GM23338 (cell line): ENCODE results near the gene TBX19. TPM values are rescaled to one million over a fixed set of nuclear protein-coding genes. Genes with fewer than 3 reads are reported as not detected.

Experiments used
- ATAC-seq: fragments of 200-7000 bp; cut with Tn5 transposase; 3 replicates; pipeline ENCODE4 v1.9.1; 2020
- DNase-seq: peaks from one replicate; pipeline ENCODE4 v3.0.0-alpha.2; 2015; ENCODE audit warnings: low spot score
- H2AFZ ChIP-seq: fragments of 200-600 bp; sonication (generic); 2 replicates; pipeline ENCODE4 v1.8.0; 2016; ENCODE audit warnings: antibody characterized with exemption, mild to moderate bottlenecking, moderate library complexity
- H3F3A ChIP-seq: fragments of 200-600 bp; sonication (generic); replicated peaks from 2 replicates; pipeline ENCODE4 v1.8.0; 2017; ENCODE audit warnings: antibody characterized with exemption, mixed run types, low read depth
- H3K27ac ChIP-seq: fragments of 200-600 bp; sonication (generic); 2 replicates; pipeline ENCODE4 v1.6.1; 2016; ENCODE audit warnings: low read depth
- H3K27me3 ChIP-seq: fragments of 200-600 bp; sonication (generic); 2 replicates; pipeline ENCODE4 v1.8.0; 2016; ENCODE audit warnings: mild to moderate bottlenecking, mixed run types, moderate library complexity; ENCODE audit not compliant: insufficient read depth
- H3K36me3 ChIP-seq: fragments of 200-600 bp; sonication (generic); 2 replicates; pipeline ENCODE4 v1.8.0; 2016; ENCODE audit warnings: mild to moderate bottlenecking; ENCODE audit not compliant: insufficient read depth
- H3K4me1 ChIP-seq: fragments of 200-600 bp; sonication (generic); 2 replicates; pipeline ENCODE4 v1.8.0; 2016; ENCODE audit warnings: mild to moderate bottlenecking, moderate library complexity; ENCODE audit not compliant: insufficient read depth
- H3K4me2 ChIP-seq: fragments of 200-600 bp; sonication (generic); 2 replicates; pipeline ENCODE4 v1.7.1; 2017; ENCODE audit warnings: mixed run types
- H3K4me3 ChIP-seq: fragments of 200-600 bp; sonication (generic); 2 replicates; pipeline ENCODE4 v1.6.1; 2016; ENCODE audit warnings: mixed run types
- H3K79me2 ChIP-seq: fragments of 200-600 bp; sonication (generic); replicated peaks from 2 replicates; pipeline ENCODE4 v1.8.0; 2017; ENCODE audit warnings: mild to moderate bottlenecking; ENCODE audit not compliant: insufficient read depth
- H3K9me2 ChIP-seq: fragments of 200-600 bp; sonication (generic); 2 replicates; pipeline ENCODE4 v1.8.0; 2017; ENCODE audit not compliant: insufficient read depth
- H4K20me1 ChIP-seq: fragments of 200-600 bp; sonication (generic); replicated peaks from 2 replicates; pipeline ENCODE4 v1.8.0; 2017; ENCODE audit warnings: mild to moderate bottlenecking; ENCODE audit not compliant: insufficient read depth
- H3K27ac Mint-ChIP-seq: 2 replicates; pipeline ENCODE4 v1.8.0; 2020; ENCODE audit warnings: inconsistent platforms, mild to moderate bottlenecking, moderate library complexity, mixed read lengths
- H3K27me3 Mint-ChIP-seq: 3 replicates; pipeline ENCODE4 v1.8.0; 2022; ENCODE audit warnings: low read depth, mild to moderate bottlenecking, moderate library complexity, mixed read lengths, inconsistent platforms; ENCODE audit not compliant: insufficient read depth, poor library complexity
- H3K36me3 Mint-ChIP-seq: 3 replicates; pipeline ENCODE4 v1.8.0; 2021; ENCODE audit warnings: low read depth, mild to moderate bottlenecking, inconsistent platforms, moderate library complexity, mixed read lengths
- H3K4me1 Mint-ChIP-seq: 3 replicates; pipeline ENCODE4 v1.8.0; 2020; ENCODE audit warnings: mild to moderate bottlenecking, inconsistent platforms, mixed read lengths
- H3K4me3 Mint-ChIP-seq: 3 replicates; pipeline ENCODE4 v1.8.0; 2021; ENCODE audit warnings: moderate library complexity, mild to moderate bottlenecking, inconsistent platforms, mixed read lengths
- H3K9me3 Mint-ChIP-seq: 3 replicates; pipeline ENCODE4 v1.8.0; 2020; ENCODE audit warnings: moderate library complexity, mild to moderate bottlenecking, inconsistent platforms, mixed read lengths
- CREB1 ChIP-seq: fragments of 250-450 bp; sonication (Bioruptor Pico); IDR thresholded peaks from 2 replicates; pipeline ENCODE4 v1.5.0; 2020; ENCODE audit warnings: low read depth, mild to moderate bottlenecking, moderate library complexity
- ETS1 ChIP-seq: IDR thresholded peaks from 2 replicates; pipeline ENCODE4 v1.6.1; 2016; ENCODE audit warnings: antibody characterized with exemption
- EZH2 ChIP-seq: fragments of 200-600 bp; sonication (generic); IDR thresholded peaks from one replicate; pipeline ENCODE4 v1.8.0; 2017; ENCODE audit warnings: antibody characterized with exemption, mild to moderate bottlenecking, low read depth; ENCODE audit not compliant: unreplicated experiment
- polyA plus RNA-seq: library from polyadenylated mRNA; unstranded; fragments of >200 nt; fragmentation: Nextera tagmentation; extraction: Ambion mirVana; gene quantifications from 2 replicates; pipeline ENCODE4 v1.2.1, GENCODE V29; 2016
- total RNA-seq: library from RNA; depleted of rRNA; stranded (reverse); fragments of >200 nt; shearing (Covaris generic); gene quantifications from 2 replicates; pipeline ENCODE4 v1.2.3, GENCODE V29; 2014
- TF ChIP-seq, protein P1 (sequence below), 2 experiments: fragments of 200-600 bp in 1 of 2; sonication (generic) in 1 of 2; conservative IDR thresholded peaks; 2 replicates each; pipeline versions ENCODE4 v1.5.1 to v1.6.1; 2016 to 2017; ENCODE audit warnings: antibody characterized with exemption in 2 of 2, low read depth in 2 of 2, mild to moderate bottlenecking in 2 of 2, moderate library complexity in 1 of 2

TBX19 gene
- total and polyA plus RNA-seq, 2 experiments from 2014 or later = 0.76 to 1.1 TPM

GRCh38 chr1:168342572-168343280 lies 62.0 kb downstream of the TBX19 start:
- Histone ChIP-seq H3K4me3 (peak overlapping the region; percentile 49), H3K4me2 (peak overlapping the region; percentile 73), H3K27me3 (no peaks in the 10 kb centered on the region), H3K79me2 (no peaks in the 10 kb centered on the region), H4K20me1 (no peaks in the 10 kb centered on the region), H3F3A (no peaks in the 10 kb centered on the region), H3K36me3 (no peaks in the 10 kb centered on the region), H3K9me2 (no peaks in the 10 kb centered on the region), H3K4me1 (peaks cover 9% of the 10 kb centered on the region), H3K27ac (no peak overlapping the region), H2AFZ (peak overlapping the region; percentile 91)
- TF ChIP-seq CREB1 (CRISPR knock-in tag) (peak; percentile 81), ETS1 (no peak)
- TF ChIP-seq, protein P1, sequence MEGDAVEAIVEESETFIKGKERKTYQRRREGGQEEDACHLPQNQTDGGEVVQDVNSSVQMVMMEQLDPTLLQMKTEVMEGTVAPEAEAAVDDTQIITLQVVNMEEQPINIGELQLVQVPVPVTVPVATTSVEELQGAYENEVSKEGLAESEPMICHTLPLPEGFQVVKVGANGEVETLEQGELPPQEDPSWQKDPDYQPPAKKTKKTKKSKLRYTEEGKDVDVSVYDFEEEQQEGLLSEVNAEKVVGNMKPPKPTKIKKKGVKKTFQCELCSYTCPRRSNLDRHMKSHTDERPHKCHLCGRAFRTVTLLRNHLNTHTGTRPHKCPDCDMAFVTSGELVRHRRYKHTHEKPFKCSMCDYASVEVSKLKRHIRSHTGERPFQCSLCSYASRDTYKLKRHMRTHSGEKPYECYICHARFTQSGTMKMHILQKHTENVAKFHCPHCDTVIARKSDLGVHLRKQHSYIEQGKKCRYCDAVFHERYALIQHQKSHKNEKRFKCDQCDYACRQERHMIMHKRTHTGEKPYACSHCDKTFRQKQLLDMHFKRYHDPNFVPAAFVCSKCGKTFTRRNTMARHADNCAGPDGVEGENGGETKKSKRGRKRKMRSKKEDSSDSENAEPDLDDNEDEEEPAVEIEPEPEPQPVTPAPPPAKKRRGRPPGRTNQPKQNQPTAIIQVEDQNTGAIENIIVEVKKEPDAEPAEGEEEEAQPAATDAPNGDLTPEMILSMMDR (conservative IDR thresholded peaks at IDR 0.05; ENCODE audit: low read depth in 2 of 2) = peak; percentile 69 to 92
- Mint-ChIP-seq H3K9me3 (no peaks in the 10 kb centered on the region; the same call in 2 of the 3 replicates), H3K27ac (0 out of 2 replicates have a peak overlapping the region, but pooled peaks have one; percentile 37), H3K27me3 (no peaks in the 10 kb centered on the region), H3K4me1 (peaks cover 9% of the 10 kb centered on the region; the same call in 2 of the 3 replicates), H3K36me3 (0 out of 3 replicates have a peak, but pooled peaks cover 3% of the 10 kb centered on the region), H3K4me3 (peak overlapping the region; percentile 66; the same call in 2 of the 3 replicates)
- DNase-seq = peak; percentile 91
- ATAC-seq = peak; percentile 100

- peaks cover 9% of the 10 kb centered on the region for H3K4me1 ChIP-seq
- peak; percentile 74 for ATAC-seq
- no peaks in the 10 kb centered on the region for H4K20me1 ChIP-seq
- H3F3A ChIP-seq = no peaks in the 10 kb centered on the region
- H3K9me3 Mint-ChIP-seq = no peaks in the 10 kb centered on the region; the same call in 1 of the 3 replicates
- H3K36me3 Mint-ChIP-seq = no peaks in the 10 kb centered on the region
- H3K4me3 ChIP-seq = no peak overlapping the region
- peak overlapping the region; percentile 56; the same call in 1 of the 2 replicates for H2AFZ ChIP-seq
- H3K4me2 ChIP-seq = no peak overlapping the region
- H3K27ac Mint-ChIP-seq = no peak overlapping the region
- TF ChIP-seq EZH2 = no peak
- TF ChIP-seq, protein P1 (conservative IDR thresholded peaks at IDR 0.05; ENCODE audit: low read depth in 2 of 2) = peak; percentile 27 to 75; a peak in 3 of 4 replicates
- H3K27ac ChIP-seq = no peak overlapping the region
- no peak overlapping the region for H3K4me3 Mint-ChIP-seq
- no peaks in the 10 kb centered on the region for H3K27me3 ChIP-seq
- peak; percentile 16 for DNase-seq
- H3K4me1 Mint-ChIP-seq = peaks cover 9% of the 10 kb centered on the region; the same call in 2 of the 3 replicates
- no peaks in the 10 kb centered on the region for H3K9me2 ChIP-seq
- no peaks in the 10 kb centered on the region for H3K79me2 ChIP-seq
- no peaks in the 10 kb centered on the region for H3K36me3 ChIP-seq
- no peaks in the 10 kb centered on the region for H3K27me3 Mint-ChIP-seq
These were observed 62.9 kb downstream of the TBX19 start for GRCh38 chr1:168343566-168343965.
